DMS114 treated with DMSO at 0.1 percent for 48 hours (cell line): Measurements from ENCODE around the gene LRRC30.

ENCODE experiments used
- DNase-seq: peaks from one replicate; lab custom pipeline; 2025; ENCODE audit not compliant: unreplicated experiment; lab: John Stamatoyannopoulos, UW

LRRC30 gene

GRCh38 chr18:7236933-7237332, 6.0 kb downstream of the LRRC30 start:
- no peak for DNase-seq

GRCh38 chr18:7237673-7238272, 6.9 kb downstream of the LRRC30 start:
- no peak for DNase-seq

- DNase-seq, result no peak
Measured at GRCh38 chr18:7242926-7243325, 12.0 kb downstream of the LRRC30 start.

- DNase-seq, result no peak
Measured at GRCh38 chr18:7248877-7249276, 18.0 kb downstream of the LRRC30 start.

GRCh38 chr18:7254163-7254562, 23.3 kb downstream of the LRRC30 start:
- no peak for DNase-seq

- no peak for DNase-seq
Measured at GRCh38 chr18:7255054-7255453, 24.2 kb downstream of the LRRC30 start.

GRCh38 chr18:7255643-7256042, 24.8 kb downstream of the LRRC30 start:
- no peak for DNase-seq

- no peak for DNase-seq
Measured at GRCh38 chr18:7256618-7257425, 25.9 kb downstream of the LRRC30 start.

GRCh38 chr18:7257426-7257740, 26.5 kb downstream of the LRRC30 start:
- DNase-seq, result no peak

GRCh38 chr18:7259475-7259874, 28.6 kb downstream of the LRRC30 start:
- DNase-seq, result no peak

- DNase-seq, result no peak
Measured at GRCh38 chr18:7261199-7261598, 30.3 kb downstream of the LRRC30 start.

- DNase-seq, result no peak
Measured at GRCh38 chr18:7267973-7268372, 37.1 kb downstream of the LRRC30 start.

GRCh38 chr18:7269942-7270341, 39.1 kb downstream of the LRRC30 start:
- DNase-seq, result no peak

- DNase-seq, result peak; percentile 86
Measured at GRCh38 chr18:7272311-7273049, 41.6 kb downstream of the LRRC30 start.

- no peak for DNase-seq
Measured at GRCh38 chr18:7273301-7273921, 42.5 kb downstream of the LRRC30 start.

- no peak for DNase-seq
Measured at GRCh38 chr18:7281579-7281978, 50.7 kb downstream of the LRRC30 start.
